ACHN (cell line): ENCODE measurements around the gene ANKS6.

ENCODE experiments used
- DNase-seq: peaks from one replicate; pipeline ENCODE4 v3.0.0-alpha.2; 2015
- in situ Hi-C: cut with HindIII; loops from 2 replicates; pipeline ENCODE4 v1.10.0; 2017; ENCODE audit warnings: low sequenced_read_pairs, low pct_ligation_motif_present, low pct_unique_long_range_greater_than_20kb

The ANKS6 gene

DNA sequence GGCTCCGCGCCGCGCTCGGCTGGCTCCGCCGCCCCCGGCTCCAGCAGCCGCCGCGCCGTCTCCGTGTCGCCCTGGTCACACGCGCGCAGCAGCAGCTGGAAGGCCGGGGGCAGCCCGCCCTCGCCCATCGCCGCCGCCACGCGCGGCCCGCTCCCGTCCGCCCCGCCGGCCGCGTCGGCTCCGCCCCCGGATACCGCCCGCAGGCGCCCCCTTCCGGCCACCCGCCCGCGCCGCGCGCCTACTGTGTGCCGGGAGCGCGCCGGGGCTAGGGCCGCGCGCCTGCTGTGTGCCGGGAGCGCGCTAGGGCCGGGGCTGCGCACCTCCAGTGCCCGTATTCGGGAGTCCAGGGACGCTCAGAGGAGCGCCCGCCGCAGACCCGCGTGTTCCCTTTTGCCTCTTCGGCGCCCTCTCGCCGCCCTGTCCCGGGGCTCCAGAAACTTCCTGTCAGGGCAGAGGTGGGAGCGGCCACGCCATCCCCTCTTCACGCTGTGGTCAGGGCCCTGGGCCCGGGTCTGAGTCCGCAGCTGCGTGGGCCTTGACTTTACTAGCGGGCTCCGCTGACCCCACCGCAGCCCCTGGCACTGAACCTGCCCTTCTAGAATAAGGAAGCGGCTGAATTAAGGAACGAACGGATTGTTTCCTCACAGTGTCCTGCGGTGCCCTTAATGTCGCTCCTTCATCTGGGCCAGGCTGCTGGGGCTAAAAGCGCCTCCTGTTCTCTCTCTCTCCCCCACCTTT lies at the start of gene ANKS6:
Gene ANKS6, minus strand, starts transcription at position 192 of the 738 bp plus-strand sequence. Its CDS starts 64 bp downstream, at position 128.
- DNase-seq = peak; percentile 79
- in situ Hi-C loops = no loop called here

DNA sequence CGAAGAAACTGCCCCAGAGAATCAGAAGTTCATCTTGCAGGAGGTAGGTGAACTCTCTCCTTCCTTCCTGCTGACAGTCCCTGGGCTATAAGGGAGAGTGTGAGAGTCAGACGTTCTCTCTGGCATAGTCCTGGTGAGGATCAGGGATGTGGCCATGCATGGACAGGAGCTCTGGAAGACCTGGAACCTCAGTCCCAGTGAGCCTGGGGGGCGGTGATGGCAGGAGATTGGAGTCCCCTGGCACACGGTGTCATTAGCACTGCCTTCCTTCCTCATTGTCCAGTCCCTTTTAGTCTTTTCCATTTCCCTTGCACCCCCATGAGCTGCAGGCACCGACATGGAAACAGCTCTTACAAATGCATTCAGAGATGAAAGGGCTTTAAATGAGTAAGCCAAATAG lies 49.7 kb upstream of the ANKS6 start:
- in situ Hi-C loops = no loop called here
- no peak for DNase-seq

DNA sequence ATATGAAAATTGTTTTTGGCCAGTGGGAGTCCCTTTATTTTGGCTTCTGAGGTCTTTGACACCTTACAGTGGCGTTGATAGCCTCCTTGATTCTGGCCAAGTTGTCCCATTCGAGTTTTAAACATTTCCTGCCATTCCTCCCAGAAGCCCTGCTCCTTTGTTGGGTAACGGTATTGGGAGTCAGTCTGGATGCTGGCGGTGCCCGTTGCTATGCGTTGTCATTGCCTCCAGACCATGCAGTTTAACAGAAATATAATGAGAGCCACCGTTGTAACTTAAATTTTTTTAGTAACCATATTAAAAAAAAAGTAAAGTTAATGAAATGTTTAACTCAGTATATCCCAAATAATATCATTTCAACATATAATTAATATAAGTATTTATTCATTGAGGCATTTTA lies 46.2 kb upstream of the ANKS6 start:
- no peak for DNase-seq
- in situ Hi-C loops = no loop called here

DNA sequence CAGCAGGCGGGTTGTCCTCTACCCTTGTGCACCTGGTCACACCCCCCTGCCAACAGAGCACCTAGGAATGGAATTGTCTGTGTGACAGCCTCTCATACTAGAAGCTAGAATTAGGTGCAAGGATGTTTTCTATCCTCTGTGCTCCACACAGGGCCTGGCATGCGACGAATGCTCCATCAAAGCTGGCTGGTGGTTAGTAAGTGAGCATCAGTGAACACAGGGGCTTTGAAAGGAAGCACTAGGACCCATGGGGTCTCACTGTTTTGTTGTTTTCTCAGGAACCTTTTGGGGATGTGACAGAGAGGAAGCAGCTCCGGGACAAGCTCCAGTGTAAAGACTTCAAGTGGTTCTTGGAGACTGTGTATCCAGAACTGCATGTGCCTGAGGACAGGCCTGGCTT lies 43.4 kb upstream of the ANKS6 start:
- in situ Hi-C loops = no loop called here

DNA sequence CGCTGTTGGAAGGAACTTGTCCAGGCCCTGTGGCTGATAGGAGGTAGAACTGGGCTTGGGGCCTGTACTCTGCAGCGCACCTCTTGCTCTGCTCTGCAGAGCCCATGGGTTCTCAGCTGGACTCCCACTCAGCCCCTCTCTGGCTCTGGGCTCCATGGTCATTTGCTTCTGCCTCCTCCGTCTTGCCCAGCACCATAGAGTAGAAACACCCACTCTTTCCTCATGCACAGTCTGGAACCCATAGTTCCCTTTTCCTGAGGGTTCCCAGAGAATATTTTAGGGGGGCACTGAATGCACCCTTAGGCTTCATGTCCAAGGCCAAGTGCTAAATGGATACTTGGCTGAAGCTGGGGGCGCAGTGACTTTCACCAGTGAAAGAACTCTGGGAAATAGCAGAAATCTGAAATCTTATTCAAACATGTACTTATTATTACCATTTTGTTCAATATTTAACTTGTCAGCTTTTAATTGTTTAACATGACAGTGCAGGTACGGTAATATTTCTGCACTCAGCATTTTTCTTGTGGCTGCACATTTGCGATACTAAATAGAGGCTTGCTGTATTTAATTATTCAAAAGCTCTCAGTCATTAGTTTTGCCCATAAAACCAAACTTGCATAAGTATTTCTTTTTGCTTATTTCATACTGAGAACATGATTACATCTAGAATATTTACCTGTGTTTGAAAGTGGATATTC lies 42.7 kb upstream of the ANKS6 start:
- in situ Hi-C loops = no loop called here
- DNase-seq = no peak

More for the DNA sequence above, 43.4 kb upstream of the ANKS6 start:
- no peak for DNase-seq

DNA sequence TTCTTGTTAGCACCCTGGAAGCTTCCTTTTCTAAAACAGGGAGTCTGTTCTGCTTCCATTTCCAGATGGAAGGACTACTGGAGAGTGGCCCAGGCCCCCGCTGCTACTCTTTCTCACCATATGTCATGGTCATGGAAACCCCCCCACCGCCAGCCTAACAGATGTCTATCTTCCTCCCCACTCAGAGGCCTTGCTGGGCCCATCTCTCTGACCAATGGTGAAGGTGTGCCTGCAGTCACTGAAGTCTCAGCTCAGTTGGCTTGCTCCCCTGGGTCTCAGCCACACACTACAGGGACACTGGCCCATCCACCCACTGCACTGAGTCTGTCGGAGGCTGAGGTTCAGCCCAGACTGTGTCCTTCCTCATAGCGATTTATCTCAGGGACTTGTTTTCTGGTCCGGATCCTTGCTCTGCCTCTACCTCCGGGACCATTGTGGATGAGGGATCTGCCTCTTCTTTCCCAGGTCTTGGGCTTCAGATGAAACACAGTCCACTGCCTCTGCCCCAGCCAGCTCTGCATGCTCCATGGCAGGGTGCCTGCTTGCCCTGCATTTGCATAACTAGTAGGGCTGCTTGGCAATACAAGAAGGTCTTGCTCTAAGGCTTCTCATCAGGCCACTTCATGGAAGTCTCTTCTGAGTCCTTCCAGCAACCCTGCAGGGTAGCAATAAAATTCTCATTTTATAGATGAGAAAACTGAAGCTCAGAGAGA lies 42.0 kb upstream of the ANKS6 start:
- DNase-seq = no peak
- in situ Hi-C loops = no loop called here

DNA sequence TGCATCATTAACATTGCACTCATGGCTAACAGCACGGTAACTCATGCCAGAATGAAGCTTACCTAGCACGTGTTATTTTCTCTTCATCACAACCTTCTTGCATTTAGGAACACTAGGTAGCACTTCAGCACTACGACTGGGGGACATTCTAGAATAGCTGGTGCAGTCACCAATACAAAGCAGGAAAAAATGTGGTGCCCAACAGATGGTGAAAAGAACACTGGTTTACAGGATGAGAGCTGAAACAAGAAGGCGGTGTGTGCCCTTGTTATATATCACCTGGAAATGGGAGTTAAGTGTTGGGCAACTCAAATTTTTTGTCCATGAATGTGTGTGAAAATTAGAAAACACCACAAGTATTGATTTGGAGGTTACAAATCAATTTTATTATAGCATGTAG lies 41.2 kb upstream of the ANKS6 start:
- in situ Hi-C loops = no loop called here
- DNase-seq = no peak

DNA sequence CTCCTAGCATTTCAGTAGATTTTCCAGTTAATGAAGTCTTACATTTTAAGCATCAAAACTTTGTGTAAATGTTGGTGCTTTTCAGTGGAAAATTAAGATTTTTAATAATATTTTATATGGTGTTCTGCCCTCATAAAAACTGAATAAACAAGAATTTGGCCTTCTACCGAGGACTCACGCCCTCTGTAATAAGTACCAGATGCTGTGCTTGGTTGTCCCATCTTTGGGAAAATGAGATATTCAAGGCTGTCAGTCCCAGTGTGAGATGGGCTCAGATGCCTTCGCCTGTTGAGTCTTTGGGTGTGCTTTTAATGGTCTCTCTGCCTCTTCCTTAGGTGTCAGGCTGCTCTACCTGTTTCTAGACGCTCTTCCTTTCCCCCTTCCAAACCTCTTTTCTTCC lies 39.9 kb upstream of the ANKS6 start:
- no peak for DNase-seq
- in situ Hi-C loops = no loop called here

DNA sequence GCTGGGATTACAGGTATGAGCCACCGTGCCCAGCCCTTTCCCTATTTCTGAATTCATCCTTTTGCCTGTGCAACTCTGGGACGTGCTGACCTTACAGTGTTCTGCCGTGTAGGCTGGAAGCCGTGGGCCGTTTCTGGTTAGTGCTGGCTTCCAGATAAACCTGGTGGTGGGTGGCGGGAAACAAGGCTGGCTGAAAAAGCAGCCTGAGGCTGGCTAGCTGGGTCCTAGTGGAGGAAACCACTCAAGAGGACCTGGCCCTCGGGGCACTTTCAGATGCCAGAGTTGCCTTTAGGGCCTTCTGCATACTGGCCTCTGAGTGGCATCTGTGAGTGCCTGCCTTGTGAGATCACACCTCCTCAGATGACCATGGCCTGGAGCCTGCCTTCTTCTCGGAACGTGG lies 38.0 kb upstream of the ANKS6 start:
- in situ Hi-C loops = no loop called here
- DNase-seq = no peak

DNA sequence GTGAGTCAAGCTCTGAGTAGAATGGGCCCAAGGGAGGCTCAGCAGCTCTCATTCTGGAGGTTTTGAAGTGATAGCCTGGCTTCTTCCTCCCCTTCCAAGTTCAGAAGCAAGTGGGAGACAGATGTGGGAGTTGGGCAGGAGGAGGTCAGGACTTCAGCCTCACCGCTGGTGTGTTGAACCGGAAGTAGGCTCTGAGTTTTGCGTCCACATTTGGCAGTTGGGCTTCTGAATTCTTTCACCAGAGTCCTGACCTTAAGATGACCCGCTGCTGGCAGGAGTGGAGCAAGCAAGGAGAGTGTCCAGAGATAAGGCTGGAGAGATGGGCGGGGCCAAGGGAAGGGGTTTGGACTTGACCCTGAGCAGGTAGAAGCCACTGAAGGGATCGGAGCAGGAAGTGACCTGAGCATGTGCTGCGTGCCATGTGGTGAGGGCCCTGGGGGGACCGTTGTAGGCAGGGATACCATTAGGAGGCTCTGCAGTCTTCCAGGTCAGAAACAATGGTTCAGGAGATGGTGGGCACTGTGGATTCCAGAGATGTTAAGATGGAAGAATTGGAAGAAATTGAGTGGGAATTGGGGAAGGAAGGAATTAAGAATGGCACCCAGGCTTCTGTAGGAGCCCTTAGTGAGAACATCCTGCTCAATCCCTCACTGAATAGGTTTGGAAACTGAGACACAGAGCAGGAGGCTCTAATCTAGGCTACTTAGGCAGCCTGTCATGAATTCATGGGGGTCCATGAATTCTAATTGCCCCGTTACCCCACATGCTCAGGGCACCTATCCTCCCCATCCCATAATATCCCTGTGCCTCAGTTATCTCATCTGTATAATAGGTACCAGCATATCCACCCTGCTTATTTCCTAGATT lies 37.0 kb upstream of the ANKS6 start:
- no peak for DNase-seq
- in situ Hi-C loops = no loop called here

DNA sequence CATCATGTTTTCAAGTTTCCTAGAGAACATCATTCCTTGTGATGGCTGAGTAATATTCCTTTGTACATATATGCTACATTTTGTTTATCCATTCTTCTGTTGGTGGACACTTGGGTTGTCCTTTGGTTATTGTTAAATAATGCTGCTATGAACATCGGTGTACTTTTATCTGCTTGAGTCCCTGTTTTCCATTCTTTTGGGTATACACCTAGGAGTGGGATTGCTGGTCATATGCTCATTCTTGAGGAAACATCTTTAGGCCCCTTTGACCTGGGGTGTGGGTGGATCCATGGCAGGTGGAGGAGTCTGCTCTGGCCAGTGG lies 36.4 kb upstream of the ANKS6 start:
- in situ Hi-C loops = no loop called here

DNA sequence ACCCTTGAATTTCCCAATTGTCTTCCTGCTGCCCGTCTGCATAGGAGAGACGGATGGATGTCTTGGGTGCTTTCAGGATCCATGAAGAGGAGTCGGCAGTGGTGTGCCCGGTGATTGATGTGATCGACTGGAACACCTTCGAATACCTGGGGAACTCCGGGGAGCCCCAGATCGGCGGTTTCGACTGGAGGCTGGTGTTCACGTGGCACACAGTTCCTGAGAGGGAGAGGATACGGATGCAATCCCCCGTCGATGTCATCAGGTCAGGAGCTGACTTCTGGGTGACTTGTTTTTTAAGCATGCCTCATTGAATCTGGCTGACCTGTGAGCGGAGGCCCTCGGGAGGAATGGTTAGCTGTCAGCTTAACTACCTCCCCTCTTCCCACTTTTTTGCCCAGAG lies 35.3 kb upstream of the ANKS6 start:
- in situ Hi-C loops = no loop called here
- DNase-seq = no peak

More for the DNA sequence above, 36.4 kb upstream of the ANKS6 start:
- DNase-seq = no peak

DNA sequence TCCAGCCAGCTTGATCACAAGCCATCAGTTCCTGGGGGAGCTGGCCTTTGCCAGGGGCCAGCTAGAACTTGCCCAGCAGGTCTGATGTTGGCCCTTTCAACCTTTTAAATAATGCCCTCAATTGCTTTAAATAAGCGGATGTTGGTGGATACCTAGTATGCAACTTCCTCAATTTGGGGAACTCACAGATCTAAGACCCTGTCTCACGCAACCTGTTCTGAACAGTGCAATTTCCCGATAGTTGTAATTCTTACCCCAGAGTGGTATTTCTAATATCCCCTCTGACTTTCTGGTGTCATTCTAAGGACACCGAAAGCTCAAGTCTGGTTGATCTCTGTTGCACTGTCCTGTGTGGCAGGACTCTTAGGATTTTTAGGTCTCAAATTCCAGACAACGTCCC lies 34.2 kb upstream of the ANKS6 start:
- no peak for DNase-seq
- in situ Hi-C loops = no loop called here

DNA sequence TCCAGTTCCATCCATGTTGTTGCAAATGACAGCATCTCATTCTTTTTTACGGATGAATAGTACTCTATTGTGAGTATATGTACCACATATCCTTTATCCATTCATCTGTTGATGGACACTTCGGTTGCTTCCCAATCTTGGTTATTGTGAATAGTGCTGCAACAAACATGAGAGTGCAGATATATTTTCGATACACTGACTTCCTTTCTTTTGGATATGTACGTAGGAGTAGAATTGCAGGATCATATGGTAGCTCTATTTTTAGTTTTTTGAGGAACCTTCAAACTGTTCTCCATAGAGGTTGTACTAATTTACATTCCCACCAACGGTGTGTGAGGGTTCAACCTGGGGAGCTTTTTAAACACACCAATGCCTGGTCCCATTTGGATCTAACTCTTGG lies 33.4 kb upstream of the ANKS6 start:
- DNase-seq = no peak
- in situ Hi-C loops = no loop called here

DNA sequence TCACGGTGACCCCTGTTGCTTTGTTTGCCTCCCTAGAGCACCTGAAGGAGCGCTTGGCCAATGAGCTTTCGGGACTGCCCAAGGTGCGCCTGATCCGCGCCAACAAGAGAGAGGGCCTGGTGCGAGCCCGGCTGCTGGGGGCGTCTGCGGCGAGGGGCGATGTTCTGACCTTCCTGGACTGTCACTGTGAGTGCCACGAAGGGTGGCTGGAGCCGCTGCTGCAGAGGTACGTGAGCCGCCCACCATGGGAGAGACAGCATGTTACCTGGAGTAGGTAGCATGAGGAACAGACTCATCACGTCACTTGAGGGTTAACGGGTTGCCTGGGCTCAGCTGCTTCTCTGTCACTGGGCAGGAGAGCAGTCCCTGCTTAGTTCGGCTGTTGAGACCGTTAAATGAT lies 30.4 kb upstream of the ANKS6 start:
- in situ Hi-C loops = no loop called here
- DNase-seq = no peak

DNA sequence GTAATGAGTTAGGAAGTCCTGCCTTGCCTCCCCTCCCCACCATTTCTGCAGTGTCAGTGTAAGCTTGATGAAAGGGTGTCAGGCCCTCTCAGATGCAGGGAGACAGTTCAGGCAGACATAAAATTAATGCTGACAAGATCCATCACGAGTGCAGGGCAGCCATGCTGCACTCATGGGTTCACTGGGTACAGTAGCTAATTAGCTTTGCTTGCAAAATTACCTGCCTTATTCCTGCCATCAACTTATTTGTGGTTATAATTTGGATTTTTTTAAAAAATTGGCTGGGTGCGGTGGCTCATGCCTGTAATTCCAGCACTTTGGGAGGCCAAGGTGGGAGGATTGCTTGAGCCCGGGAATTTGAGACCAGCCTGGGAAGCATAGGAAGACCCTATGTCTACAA lies 29.1 kb upstream of the ANKS6 start:
- DNase-seq = no peak
- in situ Hi-C loops = no loop called here

DNA sequence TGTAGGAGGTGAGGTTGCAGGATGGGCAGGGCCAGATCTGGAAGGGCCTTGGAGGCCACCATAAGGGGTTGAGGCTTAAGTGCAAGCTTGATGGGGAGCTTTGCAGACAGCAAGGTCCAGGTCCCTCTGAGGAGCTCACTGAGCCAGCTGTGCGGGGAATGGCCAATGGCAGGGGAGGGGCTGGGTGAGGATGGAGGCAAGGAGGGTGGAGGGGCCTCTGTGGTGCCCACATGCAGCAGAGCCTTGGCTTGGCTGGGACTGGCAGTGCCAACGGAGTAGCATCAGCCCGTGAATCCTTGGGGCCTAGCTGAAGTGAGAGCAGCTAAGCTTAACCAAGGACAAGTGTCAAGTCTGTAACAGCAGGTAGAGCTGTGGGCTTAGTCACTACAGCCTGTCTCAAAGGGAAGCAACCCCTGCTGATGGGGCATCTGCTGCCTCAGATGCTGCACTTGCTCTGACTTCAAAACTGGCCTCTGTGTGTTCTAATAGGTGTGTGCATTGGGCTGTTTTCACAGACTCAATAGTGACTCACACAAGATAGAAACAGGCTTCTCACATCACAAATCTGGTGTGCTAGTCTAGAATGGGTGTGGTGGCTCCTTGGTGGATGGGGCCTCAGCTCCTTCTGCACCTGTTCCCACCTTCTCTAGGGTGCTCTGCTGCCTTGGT lies 27.4 kb upstream of the ANKS6 start:
- DNase-seq = no peak
- in situ Hi-C loops = no loop called here

DNA sequence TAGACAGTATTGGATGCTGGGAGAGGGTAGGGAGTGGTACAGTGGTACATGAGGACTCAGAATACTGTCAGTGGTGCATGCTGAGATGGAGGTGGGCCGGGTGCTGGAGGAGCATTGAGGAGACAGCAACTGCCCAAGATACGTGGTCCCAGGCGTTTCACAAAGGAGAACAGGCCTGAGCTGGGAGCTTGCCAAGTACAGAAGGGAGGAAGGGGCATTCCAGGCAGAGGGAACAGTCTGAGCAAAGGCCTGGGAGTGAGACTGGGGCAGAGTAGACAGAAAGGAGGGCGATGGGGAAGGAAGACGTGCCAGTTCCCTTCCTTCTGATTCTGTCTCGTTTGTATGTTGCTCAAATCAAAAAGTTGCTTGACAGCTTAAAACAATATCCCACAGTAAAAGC lies 26.3 kb upstream of the ANKS6 start:
- no peak for DNase-seq
- in situ Hi-C loops = no loop called here
